Body of pancreas (tissue), 4 donors: ENCODE results near the gene LSM10.

ENCODE experiments used
- CTCF ChIP-seq, 7 experiments: fragments of 450-650 bp in 4 of 7; fragments of 200-600 bp in 3 of 7; sonication (generic) in 3 of 7; IDR thresholded peaks; one replicate each; pipeline ENCODE4 v1.5.1; 2016 to 2019; ENCODE audit warnings: antibody characterized with exemption in 7 of 7
- POLR2A ChIP-seq, 3 donors: fragments of 450-650 bp; IDR thresholded peaks; one replicate each; pipeline ENCODE4 v1.6.1; 2016; ENCODE audit warnings: antibody characterized with exemption in 3 of 3, mild to moderate bottlenecking in 2 of 3

GRCh38 chr1:36380143-36380619 lies 17.5 kb downstream of the LSM10 start:
- no peak for TF ChIP-seq POLR2A (IDR thresholded peaks at IDR 0.05)
- TF ChIP-seq CTCF (IDR thresholded peaks at IDR 0.05) = no peak
